Amygdala (tissue), 56 donors: ENCODE data around the gene TENT4A.

Experiments used
- DNase-seq, 56 donors: peaks; one replicate each; lab custom pipeline; 2025; lab: John Stamatoyannopoulos, UW

TENT4A gene

GRCh38 chr5:6730407-6730806 is 17.2 kb downstream of the TENT4A start:
- DNase-seq, result peak in 6 of 56 donors; percentile 14 to 27 (median 17)

- DNase-seq, result no peak
Observed at GRCh38 chr5:6730807-6731206, 17.6 kb downstream of the TENT4A start.

- DNase-seq, result no peak
Observed at GRCh38 chr5:6731465-6732237, 18.4 kb downstream of the TENT4A start.

- DNase-seq, result peak in 17 of 56 donors; percentile 17 to 58 (median 28)
Observed at GRCh38 chr5:6732634-6733410, 19.6 kb downstream of the TENT4A start.

GRCh38 chr5:6733411-6734242 is 20.4 kb downstream of the TENT4A start:
- no peak for DNase-seq

GRCh38 chr5:6734243-6734700 is 21.0 kb downstream of the TENT4A start:
- DNase-seq, result no peak

GRCh38 chr5:6734781-6735180 is 21.5 kb downstream of the TENT4A start:
- no peak for DNase-seq

GRCh38 chr5:6736106-6736505 is 22.9 kb downstream of the TENT4A start:
- no peak for DNase-seq

GRCh38 chr5:6736524-6737042 is 23.4 kb downstream of the TENT4A start:
- no peak for DNase-seq

GRCh38 chr5:6737043-6737941 is 24.1 kb downstream of the TENT4A start:
- DNase-seq, result no peak

- no peak for DNase-seq
Observed at GRCh38 chr5:6739603-6740002, 26.4 kb downstream of the TENT4A start.

- no peak for DNase-seq
Observed at GRCh38 chr5:6740586-6741150, 27.4 kb downstream of the TENT4A start.

GRCh38 chr5:6742081-6742758 is 29.0 kb downstream of the TENT4A start:
- no peak for DNase-seq

- no peak for DNase-seq
Observed at GRCh38 chr5:6743161-6743560, 29.9 kb downstream of the TENT4A start.

GRCh38 chr5:6744841-6745705 is 31.8 kb downstream of the TENT4A start:
- no peak for DNase-seq

GRCh38 chr5:6745706-6746222 is 32.5 kb downstream of the TENT4A start:
- peak in 2 of 56 donors; percentile 12 to 48 for DNase-seq

- DNase-seq, result no peak
Observed at GRCh38 chr5:6746244-6746643, 33.0 kb downstream of the TENT4A start.
